ENCODE results near the gene CMSS1. TPM values are rescaled to one million over a fixed set of nuclear protein-coding genes. Genes with fewer than 3 reads are reported as not detected.

CMSS1 gene
- total RNA-seq, 4 donors from 2014 or later: 2.4 to 29.9 (median 5.2) TPM

DNA sequence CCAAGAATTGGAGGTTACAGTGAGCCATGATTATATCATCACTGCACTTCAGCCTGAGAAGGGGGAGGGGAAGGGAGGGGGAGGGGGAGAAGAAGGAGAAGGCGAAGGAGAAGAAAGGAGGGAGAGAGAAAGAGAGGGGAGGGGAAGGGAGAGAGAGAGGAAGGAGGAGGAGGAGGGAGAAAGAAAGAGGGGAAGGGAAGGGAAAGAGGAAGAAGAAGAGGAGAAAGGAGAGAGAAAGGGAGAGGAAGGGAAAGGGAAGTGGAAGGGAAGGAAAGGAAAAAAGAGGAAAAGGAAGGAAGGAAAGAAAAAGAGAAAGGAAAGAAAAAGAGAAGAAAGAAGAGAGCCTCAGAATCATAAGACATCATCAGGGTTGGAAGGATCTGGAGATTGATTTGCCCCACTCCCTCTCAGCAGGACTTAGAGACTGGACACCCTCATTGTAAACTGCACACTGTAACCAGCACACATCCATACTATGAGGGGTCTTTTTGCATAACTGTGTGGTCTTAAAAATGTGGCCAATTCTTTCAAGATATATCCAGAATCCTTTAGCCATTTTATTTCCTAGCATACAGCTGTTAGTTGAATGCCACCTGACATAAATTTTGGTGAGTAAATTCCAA, 130.9 kb downstream of the CMSS1 start:
- Histone ChIP-seq H3K27me3 (no peaks in the 10 kb centered on the region), H3K4me1 (peaks cover 16 to 58% (median 32%) of the 10 kb centered on the region in 4 donors), H3K9me3 (no peaks in the 10 kb centered on the region), H3K4me3 (no peak overlapping the region), H3K36me3 (no peaks in the 10 kb centered on the region), H3K27ac (no peak overlapping the region)
- no peak for TF ChIP-seq POLR2A (IDR thresholded peaks at IDR 0.05)
- no peak for TF ChIP-seq EP300 (IDR thresholded peaks at IDR 0.05; ENCODE audit: low read depth)
- TF ChIP-seq, protein P1, sequence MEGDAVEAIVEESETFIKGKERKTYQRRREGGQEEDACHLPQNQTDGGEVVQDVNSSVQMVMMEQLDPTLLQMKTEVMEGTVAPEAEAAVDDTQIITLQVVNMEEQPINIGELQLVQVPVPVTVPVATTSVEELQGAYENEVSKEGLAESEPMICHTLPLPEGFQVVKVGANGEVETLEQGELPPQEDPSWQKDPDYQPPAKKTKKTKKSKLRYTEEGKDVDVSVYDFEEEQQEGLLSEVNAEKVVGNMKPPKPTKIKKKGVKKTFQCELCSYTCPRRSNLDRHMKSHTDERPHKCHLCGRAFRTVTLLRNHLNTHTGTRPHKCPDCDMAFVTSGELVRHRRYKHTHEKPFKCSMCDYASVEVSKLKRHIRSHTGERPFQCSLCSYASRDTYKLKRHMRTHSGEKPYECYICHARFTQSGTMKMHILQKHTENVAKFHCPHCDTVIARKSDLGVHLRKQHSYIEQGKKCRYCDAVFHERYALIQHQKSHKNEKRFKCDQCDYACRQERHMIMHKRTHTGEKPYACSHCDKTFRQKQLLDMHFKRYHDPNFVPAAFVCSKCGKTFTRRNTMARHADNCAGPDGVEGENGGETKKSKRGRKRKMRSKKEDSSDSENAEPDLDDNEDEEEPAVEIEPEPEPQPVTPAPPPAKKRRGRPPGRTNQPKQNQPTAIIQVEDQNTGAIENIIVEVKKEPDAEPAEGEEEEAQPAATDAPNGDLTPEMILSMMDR (IDR thresholded peaks at IDR 0.05): no peak
- TF ChIP-seq POLR2AphosphoS5 (IDR thresholded peaks at IDR 0.05): no peak
- in situ Hi-C loops (cut with MboI; ENCODE audit: low pct_ligation_motif_present in 1 of 4, low pct_unique_long_range_greater_than_20kb in 1 of 4, low sequenced_read_pairs in 3 of 4) (no loop called here), intact Hi-C loops (cut with DNase I; ENCODE audit: low total_unique reads) (no loop called here)
- WGBS, 2 donors (ENCODE audit: low coverage in 1 of 2): 94 to 100% methylated on average over 1 of the region's 1 CpG
- DNase-seq: no peak

GRCh38 chr3:99949956-99950670, 132.5 kb downstream of the CMSS1 start:
- 86 to 87% methylated on average over 5 of the region's 5 CpGs for WGBS, 2 donors (ENCODE audit: low coverage in 1 of 2)
- H3K27ac ChIP-seq: peak overlapping the region in 2 of 4 donors; percentile 0 to 4
- no peak overlapping the region for H3K4me3 ChIP-seq
- in situ Hi-C loops (cut with MboI; ENCODE audit: low pct_ligation_motif_present in 1 of 4, low pct_unique_long_range_greater_than_20kb in 1 of 4, low sequenced_read_pairs in 3 of 4) (no loop called here), intact Hi-C loops (cut with DNase I; ENCODE audit: low total_unique reads) (no loop called here)
- H3K9me3 ChIP-seq: no peaks in the 10 kb centered on the region
- H3K27me3 ChIP-seq: no peaks in the 10 kb centered on the region
- H3K4me1 ChIP-seq: peaks cover 14 to 42% (median 27%) of the 10 kb centered on the region in 4 donors
- DNase-seq: no peak
- no peaks in the 10 kb centered on the region for H3K36me3 ChIP-seq
- TF ChIP-seq POLR2AphosphoS5 (IDR thresholded peaks at IDR 0.05) (no peak), EP300 (IDR thresholded peaks at IDR 0.05; ENCODE audit: low read depth) (no peak), POLR2A (IDR thresholded peaks at IDR 0.05) (no peak)
- TF ChIP-seq, protein P1 (IDR thresholded peaks at IDR 0.05): no peak

DNA sequence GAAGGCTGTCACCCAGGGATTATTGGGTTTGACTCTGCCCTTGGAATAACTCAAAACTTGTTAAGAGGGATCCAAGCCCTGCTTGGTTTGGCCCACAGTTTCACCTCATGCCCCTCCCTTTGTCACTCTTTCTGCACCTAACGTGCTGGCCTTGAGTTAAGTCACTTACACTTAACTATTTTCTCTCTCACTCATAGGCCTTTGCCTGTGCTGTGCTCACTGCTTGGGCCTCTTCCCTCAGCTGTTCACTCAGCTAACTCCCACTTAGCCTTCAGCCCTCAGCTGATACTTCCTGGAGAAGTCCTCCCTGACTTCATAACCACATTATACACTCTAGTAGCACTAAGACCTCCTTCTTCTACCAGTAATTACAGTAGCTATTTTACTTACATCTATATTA, 133.3 kb downstream of the CMSS1 start:
- no peak for TF ChIP-seq EP300 (IDR thresholded peaks at IDR 0.05; ENCODE audit: low read depth)
- TF ChIP-seq POLR2AphosphoS5 (IDR thresholded peaks at IDR 0.05): no peak
- TF ChIP-seq POLR2A (IDR thresholded peaks at IDR 0.05): no peak
- no peaks in the 10 kb centered on the region for H3K36me3 ChIP-seq
- DNase-seq: no peak
- no peak overlapping the region for H3K4me3 ChIP-seq
- H3K27me3 ChIP-seq: no peaks in the 10 kb centered on the region
- WGBS, 2 donors (ENCODE audit: low coverage in 1 of 2): 40 to 75% methylated on average over 1 of the region's 1 CpG
- H3K27ac ChIP-seq: peak overlapping the region in 1 of 4 donors; percentile 4
- peaks cover 6 to 34% (median 19%) of the 10 kb centered on the region in 4 donors for H3K4me1 ChIP-seq
- intact Hi-C loops (cut with DNase I; ENCODE audit: low total_unique reads) (no loop called here), in situ Hi-C loops (cut with MboI; ENCODE audit: low pct_ligation_motif_present in 1 of 4, low pct_unique_long_range_greater_than_20kb in 1 of 4, low sequenced_read_pairs in 3 of 4) (no loop called here)
- no peaks in the 10 kb centered on the region for H3K9me3 ChIP-seq

DNA sequence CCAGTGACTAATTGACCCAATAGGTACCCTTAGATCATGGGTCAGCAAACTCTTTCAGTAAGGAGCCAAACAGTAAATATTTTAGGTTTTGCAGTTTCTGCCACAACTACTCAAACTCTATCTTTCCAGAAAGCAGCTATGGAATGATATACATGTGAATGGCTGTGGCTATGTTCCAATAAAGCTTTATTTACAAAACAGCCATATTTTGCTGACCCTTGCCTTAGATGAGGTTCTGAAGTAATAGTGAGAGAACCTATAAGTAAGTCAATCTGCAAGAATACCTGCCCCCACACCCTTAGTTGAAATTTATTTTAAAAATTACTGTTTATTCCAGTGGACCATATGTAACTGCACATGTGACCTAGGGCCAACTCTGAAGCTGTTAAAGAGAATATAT, 134.0 kb downstream of the CMSS1 start:
- no peak for TF ChIP-seq EP300 (IDR thresholded peaks at IDR 0.05; ENCODE audit: low read depth)
- TF ChIP-seq POLR2AphosphoS5 (IDR thresholded peaks at IDR 0.05): no peak
- TF ChIP-seq, protein P1 (IDR thresholded peaks at IDR 0.05): no peak
- no peak for TF ChIP-seq POLR2A (IDR thresholded peaks at IDR 0.05)
- Histone ChIP-seq H3K4me3 (no peak overlapping the region), H3K4me1 (peaks cover 4 to 27% (median 13%) of the 10 kb centered on the region in 4 donors), H3K9me3 (no peaks in the 10 kb centered on the region), H3K27ac (no peak overlapping the region), H3K27me3 (no peaks in the 10 kb centered on the region), H3K36me3 (no peaks in the 10 kb centered on the region)
- in situ Hi-C loops (cut with MboI; ENCODE audit: low pct_ligation_motif_present in 1 of 4, low pct_unique_long_range_greater_than_20kb in 1 of 4, low sequenced_read_pairs in 3 of 4): no loop called here
- intact Hi-C loops (cut with DNase I; ENCODE audit: low total_unique reads): no loop called here
- no peak for DNase-seq
